Esophagus muscularis mucosa (tissue), 4 donors: Measurements from ENCODE around the gene PPP1R3D. TPM values are rescaled to one million over a fixed set of nuclear protein-coding genes. Genes with fewer than 3 reads are reported as not detected.

Experiments
- DNase-seq: peaks from one replicate; pipeline ENCODE4 v3.0.0-alpha.2; 2017; ENCODE audit errors: extremely low spot score
- H3K27ac ChIP-seq, 4 donors: fragments of 200-600 bp; sonication (generic); replicated peaks in 1 of 4; 1 replicate in 3 of 4; 2 replicates in 1 of 4; pipeline ENCODE4 v1.5.1; 2016 to 2019; ENCODE audit warnings: mild to moderate bottlenecking in 1 of 4
- H3K27me3 ChIP-seq, 4 donors: fragments of 200-600 bp; sonication (generic); one replicate each; pipeline versions ENCODE4 v1.5.1 to v1.6.0; 2016 to 2019
- H3K36me3 ChIP-seq, 4 donors: fragments of 200-600 bp; sonication (generic); one replicate each; pipeline ENCODE4 v1.5.1; 2016 to 2019
- H3K4me1 ChIP-seq, 4 donors: fragments of 200-600 bp; sonication (generic); one replicate each; pipeline ENCODE4 v1.5.1; 2016 to 2019
- H3K4me3 ChIP-seq, 4 donors: fragments of 200-600 bp; sonication (generic); 1 replicate in 2 of 4; 2 replicates in 2 of 4; pipeline ENCODE4 v1.5.1; 2016 to 2019; ENCODE audit warnings: mild to moderate bottlenecking in 4 of 4, moderate library complexity in 1 of 4
- H3K9me3 ChIP-seq, 4 donors: fragments of 200-600 bp; sonication (generic); 1 replicate in 3 of 4; 2 replicates in 1 of 4; pipeline ENCODE4 v1.5.1; 2016 to 2019
- EP300 ChIP-seq: sonication (generic); formaldehyde crosslinking; IDR thresholded peaks from one replicate; pipeline ENCODE4 v1.6.1; 2017; ENCODE audit warnings: antibody characterized with exemption
- POLR2A ChIP-seq: fragments of 450-650 bp; IDR thresholded peaks from one replicate; pipeline ENCODE4 v1.6.1; 2017; ENCODE audit warnings: antibody characterized with exemption, moderate library complexity, mild to moderate bottlenecking, low read depth
- POLR2AphosphoS5 ChIP-seq, 2 donors: sonication (generic); formaldehyde crosslinking; IDR thresholded peaks; one replicate each; pipeline ENCODE4 v1.6.1; 2017; ENCODE audit warnings: antibody characterized with exemption in 2 of 2
- WGBS: methylation state at CpG from one replicate; pipeline ENCODE4 v1.1.5; 2018; 5-methylcytosine and 5-hydroxymethylcytosine counted together
- intact Hi-C: fragments of 100-400 bp; cut with DNase I; formaldehyde crosslinking; loops from one replicate; pipeline ENCODE4 v1.15.1; 2023
- total RNA-seq, 4 donors: library from RNA; depleted of rRNA; stranded (reverse); fragments of >200 nt; gene quantifications; one replicate each; pipeline versions ENCODE4 v1.1.0 to v1.2.1, GENCODE V29; 2016
- TF ChIP-seq, protein P1 (sequence below), 3 experiments: fragments of 200-600 bp in 2 of 3; fragments of 450-650 bp in 1 of 3; sonication (generic) in 2 of 3; IDR thresholded peaks; one replicate each; pipeline ENCODE4 v1.5.1; 2017 to 2019; ENCODE audit warnings: antibody characterized with exemption in 3 of 3, mild to moderate bottlenecking in 2 of 3, moderate library complexity in 1 of 3

PPP1R3D gene
- total RNA-seq, 4 donors from 2014 or later: 7.9 to 18.1 (median 11.4) TPM

GRCh38 chr20:59888050-59888449 is 52.1 kb downstream of the PPP1R3D start:
- no peak for TF ChIP-seq POLR2AphosphoS5 (IDR thresholded peaks at IDR 0.05)
- no peak for TF ChIP-seq EP300
- TF ChIP-seq POLR2A: no peak
- TF ChIP-seq, protein P1, sequence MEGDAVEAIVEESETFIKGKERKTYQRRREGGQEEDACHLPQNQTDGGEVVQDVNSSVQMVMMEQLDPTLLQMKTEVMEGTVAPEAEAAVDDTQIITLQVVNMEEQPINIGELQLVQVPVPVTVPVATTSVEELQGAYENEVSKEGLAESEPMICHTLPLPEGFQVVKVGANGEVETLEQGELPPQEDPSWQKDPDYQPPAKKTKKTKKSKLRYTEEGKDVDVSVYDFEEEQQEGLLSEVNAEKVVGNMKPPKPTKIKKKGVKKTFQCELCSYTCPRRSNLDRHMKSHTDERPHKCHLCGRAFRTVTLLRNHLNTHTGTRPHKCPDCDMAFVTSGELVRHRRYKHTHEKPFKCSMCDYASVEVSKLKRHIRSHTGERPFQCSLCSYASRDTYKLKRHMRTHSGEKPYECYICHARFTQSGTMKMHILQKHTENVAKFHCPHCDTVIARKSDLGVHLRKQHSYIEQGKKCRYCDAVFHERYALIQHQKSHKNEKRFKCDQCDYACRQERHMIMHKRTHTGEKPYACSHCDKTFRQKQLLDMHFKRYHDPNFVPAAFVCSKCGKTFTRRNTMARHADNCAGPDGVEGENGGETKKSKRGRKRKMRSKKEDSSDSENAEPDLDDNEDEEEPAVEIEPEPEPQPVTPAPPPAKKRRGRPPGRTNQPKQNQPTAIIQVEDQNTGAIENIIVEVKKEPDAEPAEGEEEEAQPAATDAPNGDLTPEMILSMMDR (IDR thresholded peaks at IDR 0.05): no peak
- no peak for DNase-seq
- intact Hi-C loops: no loop called here
- H3K4me3 ChIP-seq: no peak overlapping the region
- H3K27me3 ChIP-seq: no peaks in the 10 kb centered on the region
- no peaks in the 10 kb centered on the region for H3K36me3 ChIP-seq
- H3K4me1 ChIP-seq: no peaks in the 10 kb centered on the region
- no peak overlapping the region for H3K27ac ChIP-seq
- whole genome bisulfite sequencing: 89% methylated on average over 1 of the region's 1 CpG
- H3K9me3 ChIP-seq: no peaks in the 10 kb centered on the region

Other genes starting within 250 kb of the PPP1R3D start
- 1 to 10 TPM in 2 of 4 donors, under 1 TPM in 2; 0.52 to 3.5 (median 1.0) TPM for gene SYCP2, start 6.7 kb downstream of the PPP1R3D start, total RNA-seq
- 10 to 100 TPM in 2 of 4 donors, 1 to 10 TPM in 2; 6.0 to 14.1 (median 9.0) TPM for gene FAM217B, start 84 bp upstream of the PPP1R3D start, total RNA-seq
- gene CDH26, start 18.1 kb upstream of the PPP1R3D start, total RNA-seq: 1 to 10 TPM in 1 of 4 donors, under 1 TPM in 3; 0.39 to 1.3 (median 0.82) TPM